Measurements from ENCODE around the gene CASP12. TPM values are rescaled to one million over a fixed set of nuclear protein-coding genes. Genes with fewer than 3 reads are reported as not detected.
"Not testable (repeated sequence)": the region's sequence is repeated elsewhere in the genome, so short reads cannot be mapped to it uniquely, and the experiment has no call there.

The CASP12 gene
- total RNA-seq, result not detected in 2 replicates

DNA sequence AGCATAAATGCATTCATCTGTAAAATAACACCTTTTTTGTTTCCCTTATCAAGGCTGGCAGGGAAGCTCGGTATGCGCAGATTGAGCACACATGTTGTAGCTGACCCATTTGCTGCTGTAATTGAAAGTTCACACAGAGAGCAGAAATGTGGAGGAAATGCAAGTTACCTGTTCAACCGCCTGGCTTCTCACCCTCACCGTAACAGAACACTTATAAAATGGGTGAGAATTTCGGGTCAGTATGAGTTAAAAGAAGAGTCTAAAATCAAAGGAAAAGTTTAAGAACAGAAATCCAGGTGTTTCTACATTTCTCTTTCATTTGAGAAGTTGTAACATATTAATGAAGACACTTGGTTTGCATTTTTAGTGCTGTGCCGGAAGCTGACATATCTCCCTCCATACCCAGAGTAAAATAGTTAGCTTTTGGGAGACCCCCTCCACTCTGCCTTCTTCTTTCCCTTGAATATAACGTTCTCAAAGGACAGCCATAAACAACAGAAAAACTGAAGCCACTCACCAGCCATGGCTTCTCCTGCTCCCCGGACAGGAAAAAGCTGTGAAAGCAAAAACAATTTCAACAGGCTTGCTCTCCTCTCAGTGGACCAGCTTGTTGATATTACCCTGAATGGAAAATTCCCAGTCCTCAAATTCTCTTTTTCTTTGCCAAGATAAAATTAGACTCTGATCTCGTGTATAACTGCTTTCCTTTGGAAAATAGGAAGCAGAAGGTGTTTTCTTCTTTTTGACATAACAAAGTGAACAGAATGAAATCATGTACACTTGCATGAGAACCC lies at the start of gene CASP12:
CASP12 (minus strand) TSS at position 570 of the 794 bp plus-strand sequence.
- intact Hi-C loops (cut with micrococcal nuclease), result no loop called here
- H3K36me3 Mint-ChIP-seq (ENCODE audit: low read depth), result peaks cover 3% of the 10 kb centered on the region
- peak within 1 kb of the TSS; percentile 36 for H3K27ac Mint-ChIP-seq
- DNase-seq, result no peak
- H3K4me1 Mint-ChIP-seq, result peaks cover 17% of the 10 kb centered on the region
- no peaks in the 10 kb centered on the region for H3K27me3 Mint-ChIP-seq
- H3K4me3 Mint-ChIP-seq, result peak within 1 kb of the TSS; percentile 34
- peaks cover 14% of the 10 kb centered on the region for H3K9me3 Mint-ChIP-seq

DNA sequence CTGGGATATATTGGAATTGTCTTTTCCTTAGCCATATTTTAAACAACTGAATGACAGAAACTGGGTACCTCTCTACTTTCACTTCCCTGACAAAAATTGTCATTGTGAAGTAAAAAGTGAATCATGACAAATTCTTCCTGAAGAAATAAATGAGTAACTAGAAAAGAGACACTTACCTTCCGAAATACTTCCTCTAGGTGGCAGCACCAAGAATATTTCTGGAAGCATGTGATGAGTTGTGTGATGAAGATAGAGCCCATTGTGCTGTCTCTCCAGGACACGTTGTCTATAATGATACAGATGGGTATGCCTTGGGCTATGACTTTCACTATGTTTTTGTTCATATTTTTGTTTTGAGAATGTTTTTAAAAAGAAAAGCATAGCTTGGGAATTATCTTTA lies 48.6 kb upstream of the CASP12 start:
- peak; percentile 80 for DNase-seq
- no peak overlapping the region for H3K27ac Mint-ChIP-seq

DNA sequence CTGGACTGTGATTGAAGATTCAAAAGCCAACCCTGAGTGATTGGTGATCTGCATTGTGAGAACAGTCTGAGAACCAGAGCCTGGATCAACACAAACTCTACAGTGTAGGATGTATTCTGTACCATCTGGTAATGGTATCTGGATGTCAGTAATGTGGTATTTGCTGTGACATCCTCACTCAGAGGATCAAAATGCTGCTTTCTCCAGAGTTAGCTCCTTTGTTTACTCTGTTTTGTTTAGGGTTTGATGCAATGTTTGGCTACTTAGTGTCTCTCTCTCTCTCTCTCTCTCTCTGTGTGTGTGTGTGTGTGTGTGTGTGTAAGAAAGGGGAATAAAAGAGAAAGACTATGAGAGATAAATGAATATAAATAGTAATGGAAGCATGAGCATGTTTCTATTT lies 45.8 kb upstream of the CASP12 start:
- no peak for DNase-seq
- H3K4me3 Mint-ChIP-seq, result no peak overlapping the region
- peaks cover 2% of the 10 kb centered on the region for H3K27me3 Mint-ChIP-seq
- H3K27ac Mint-ChIP-seq, result no peak overlapping the region
- H3K9me3 Mint-ChIP-seq, result no peaks in the 10 kb centered on the region
- H3K36me3 Mint-ChIP-seq (ENCODE audit: low read depth), result peaks cover 66% of the 10 kb centered on the region
- intact Hi-C loops (cut with micrococcal nuclease), result no loop called here
- H3K4me1 Mint-ChIP-seq, result peaks cover 8% of the 10 kb centered on the region

More for the DNA sequence above, 48.6 kb upstream of the CASP12 start:
- Mint-ChIP-seq H3K9me3 (no peaks in the 10 kb centered on the region), H3K4me3 (no peak overlapping the region), H3K36me3 (ENCODE audit: low read depth) (peaks cover 87% of the 10 kb centered on the region), H3K4me1 (peaks cover 8% of the 10 kb centered on the region), H3K27me3 (no peaks in the 10 kb centered on the region)
- intact Hi-C loops (cut with micrococcal nuclease), result loop anchor here (1.0 kb wide), 1 partner anchor 21 kb away; the partner anchor contains the start of gene CASP4

DNA sequence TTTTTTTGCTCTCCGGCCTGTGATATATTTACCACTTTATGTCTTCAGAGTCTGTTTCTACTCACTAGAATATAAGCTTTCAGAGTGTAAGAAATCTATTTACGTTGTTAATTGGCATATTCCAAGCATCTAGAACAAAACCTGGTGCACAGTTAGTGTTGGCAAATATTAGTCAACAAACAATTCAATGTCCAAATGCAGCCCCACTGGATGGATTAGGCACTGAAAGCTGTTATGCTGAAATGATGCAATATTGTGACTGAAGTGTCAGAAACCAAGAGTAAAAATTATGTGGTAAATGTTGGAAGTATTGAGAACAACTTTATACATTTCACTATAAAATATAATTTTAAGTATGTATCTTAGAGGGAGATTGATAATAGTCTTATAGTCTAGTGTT lies 45.3 kb upstream of the CASP12 start:
- peaks cover 8% of the 10 kb centered on the region for H3K4me1 Mint-ChIP-seq
- intact Hi-C loops (cut with micrococcal nuclease), result no loop called here
- H3K4me3 Mint-ChIP-seq, result no peak overlapping the region
- no peaks in the 10 kb centered on the region for H3K9me3 Mint-ChIP-seq
- H3K36me3 Mint-ChIP-seq (ENCODE audit: low read depth), result peaks cover 61% of the 10 kb centered on the region
- peaks cover 2% of the 10 kb centered on the region for H3K27me3 Mint-ChIP-seq
- H3K27ac Mint-ChIP-seq, result no peak overlapping the region
- no peak for DNase-seq

DNA sequence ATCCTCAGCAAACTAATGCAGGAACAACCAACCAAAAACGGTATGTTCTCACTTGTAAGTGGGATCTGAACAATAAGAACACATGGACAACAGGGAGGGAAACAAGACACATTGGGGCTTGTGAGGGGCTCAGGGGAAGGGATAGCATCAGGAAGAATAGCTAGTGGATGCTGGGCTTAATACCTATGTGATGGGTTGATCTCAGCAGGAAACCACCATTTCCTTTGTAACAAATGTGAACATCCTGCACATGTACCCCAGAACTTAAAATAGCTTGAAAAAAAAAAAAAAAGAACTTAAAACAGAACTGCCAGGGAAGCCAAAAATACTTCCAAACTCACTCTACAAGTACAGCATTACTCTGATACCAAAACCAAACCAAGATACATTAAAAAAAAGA lies 36.3 kb upstream of the CASP12 start:
- Mint-ChIP-seq H3K27me3 (peaks cover 21% of the 10 kb centered on the region), H3K36me3 (ENCODE audit: low read depth) (peaks cover 22% of the 10 kb centered on the region), H3K4me1 (peaks cover 13% of the 10 kb centered on the region), H3K4me3 (peak overlapping the region; percentile 49), H3K9me3 (peaks cover 30% of the 10 kb centered on the region), H3K27ac (no peak overlapping the region)
- intact Hi-C loops (cut with micrococcal nuclease), result no loop called here
- DNase-seq, result peak; percentile 59

DNA sequence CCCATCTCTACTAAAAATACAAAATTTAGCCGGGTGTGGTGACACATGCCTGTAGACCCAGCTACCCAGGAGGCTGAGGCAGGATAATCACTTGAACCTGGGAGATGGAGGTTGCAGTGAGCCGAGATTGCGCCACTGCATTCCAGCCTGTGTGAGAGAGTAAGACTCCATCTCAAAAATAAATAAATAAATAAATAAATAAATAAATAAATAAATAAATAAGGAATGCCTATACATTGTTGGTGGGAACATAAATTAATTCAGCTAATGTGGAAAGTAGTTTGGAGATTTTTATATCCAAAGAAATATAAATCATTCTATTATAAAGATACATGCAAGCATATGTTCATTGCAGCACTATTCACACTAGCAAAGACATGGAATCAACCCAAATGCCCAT lies 35.8 kb upstream of the CASP12 start:
- Mint-ChIP-seq H3K27me3 (peaks cover 21% of the 10 kb centered on the region), H3K36me3 (ENCODE audit: low read depth) (peaks cover 25% of the 10 kb centered on the region), H3K4me3 (peak overlapping the region; percentile 49), H3K9me3 (peaks cover 33% of the 10 kb centered on the region), H3K4me1 (peaks cover 13% of the 10 kb centered on the region)
- H3K27ac Mint-ChIP-seq; DNase-seq; intact Hi-C loops (cut with micrococcal nuclease): not testable (repeated sequence)

DNA sequence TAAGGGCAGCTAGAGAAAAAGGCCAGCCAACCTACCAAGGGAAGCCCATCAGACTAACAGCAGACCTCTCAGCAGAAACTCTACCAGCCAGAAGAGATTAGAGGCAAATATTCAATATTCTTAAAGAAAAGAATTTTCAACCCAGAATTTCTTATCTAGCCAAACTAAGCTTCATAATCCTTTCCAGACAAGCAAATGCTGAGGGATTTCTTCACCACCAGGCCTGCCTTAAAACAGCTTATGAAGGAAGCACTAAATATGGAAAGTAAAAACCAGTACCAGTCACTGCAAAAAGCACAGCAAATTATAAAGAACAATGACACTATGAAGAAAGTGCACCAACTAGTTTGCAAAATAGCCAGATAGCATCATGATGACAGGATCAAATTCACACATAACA lies 30.6 kb upstream of the CASP12 start:
- peaks cover 50% of the 10 kb centered on the region for H3K9me3 Mint-ChIP-seq
- peaks cover 19% of the 10 kb centered on the region for H3K27me3 Mint-ChIP-seq
- no peak overlapping the region for H3K27ac Mint-ChIP-seq
- no peaks in the 10 kb centered on the region for H3K4me1 Mint-ChIP-seq
- no peak for DNase-seq
- H3K36me3 Mint-ChIP-seq (ENCODE audit: low read depth), result peaks cover 30% of the 10 kb centered on the region
- no peak overlapping the region for H3K4me3 Mint-ChIP-seq
- intact Hi-C loops (cut with micrococcal nuclease), result no loop called here

DNA sequence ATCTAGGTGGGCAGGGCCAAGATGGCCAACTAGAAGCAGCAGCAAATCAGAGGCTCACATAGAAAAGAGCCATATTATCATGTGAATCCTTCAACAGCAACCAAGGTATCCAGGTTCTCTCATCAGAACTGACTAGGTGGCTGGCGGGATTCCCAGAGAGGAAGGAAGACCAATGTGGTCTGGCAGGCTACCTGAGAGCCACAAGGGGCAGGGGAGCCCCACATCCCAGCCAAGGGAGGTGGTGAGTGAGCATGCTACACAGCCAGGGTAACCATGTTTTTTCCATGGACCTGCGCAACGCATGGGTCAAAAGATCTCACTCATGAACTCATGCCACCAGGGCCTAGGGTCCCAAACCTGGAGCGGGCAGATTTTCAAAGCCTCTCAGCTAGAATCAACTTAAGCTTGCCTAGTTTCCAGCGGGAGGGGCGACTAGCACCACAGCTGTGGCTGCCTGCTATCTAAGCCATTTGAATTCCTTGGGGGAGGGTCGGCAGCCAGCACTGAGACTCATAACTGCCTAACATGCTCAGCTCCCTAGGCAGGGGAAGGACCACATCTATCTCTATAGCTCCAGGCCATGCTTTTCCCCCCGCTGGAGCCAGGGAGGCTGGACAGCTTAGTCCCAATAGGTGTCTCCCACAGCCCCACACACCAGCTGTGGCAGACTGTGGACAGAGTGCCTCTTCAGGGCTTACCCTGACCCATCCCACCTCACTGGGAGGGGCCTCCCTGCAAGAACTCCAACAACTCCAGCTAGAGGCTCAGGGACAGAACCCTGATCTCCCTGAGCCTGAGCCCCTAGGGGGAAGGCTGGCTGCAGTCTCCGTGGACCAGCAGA lies 28.7 kb upstream of the CASP12 start:
- intact Hi-C loops (cut with micrococcal nuclease), result no loop called here
- no peak for DNase-seq
- Mint-ChIP-seq H3K36me3 (ENCODE audit: low read depth) (peaks cover 26% of the 10 kb centered on the region), H3K27ac (no peak overlapping the region), H3K4me1 (no peaks in the 10 kb centered on the region), H3K9me3 (peaks cover 51% of the 10 kb centered on the region), H3K27me3 (peaks cover 19% of the 10 kb centered on the region), H3K4me3 (no peak overlapping the region)

DNA sequence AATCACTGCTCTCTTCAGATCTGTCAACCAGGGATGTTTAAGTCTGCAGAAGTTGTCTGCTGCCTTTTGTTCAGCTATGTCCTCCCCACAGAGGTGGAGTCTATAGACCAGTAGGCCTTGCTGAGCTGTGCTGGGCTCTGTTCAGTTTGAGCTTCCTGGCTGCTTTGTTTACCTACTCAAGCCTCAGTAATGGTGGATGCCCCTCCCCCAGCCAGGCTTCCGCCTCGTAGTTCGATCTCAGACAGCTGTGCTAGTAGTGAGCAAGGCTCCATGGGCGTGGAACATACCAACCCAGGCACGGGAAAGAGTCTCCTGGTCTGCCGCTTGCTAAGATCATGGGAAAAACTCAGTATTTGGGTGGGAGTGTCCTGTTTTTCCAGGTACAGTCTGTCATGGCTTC lies 27.6 kb upstream of the CASP12 start:
- H3K4me1 Mint-ChIP-seq, result no peaks in the 10 kb centered on the region
- H3K36me3 Mint-ChIP-seq (ENCODE audit: low read depth), result peaks cover 22% of the 10 kb centered on the region
- peak overlapping the region; percentile 10 for H3K27ac Mint-ChIP-seq
- H3K9me3 Mint-ChIP-seq, result peaks cover 44% of the 10 kb centered on the region
- DNase-seq, result no peak
- no peak overlapping the region for H3K4me3 Mint-ChIP-seq
- intact Hi-C loops (cut with micrococcal nuclease), result no loop called here
- peaks cover 11% of the 10 kb centered on the region for H3K27me3 Mint-ChIP-seq

DNA sequence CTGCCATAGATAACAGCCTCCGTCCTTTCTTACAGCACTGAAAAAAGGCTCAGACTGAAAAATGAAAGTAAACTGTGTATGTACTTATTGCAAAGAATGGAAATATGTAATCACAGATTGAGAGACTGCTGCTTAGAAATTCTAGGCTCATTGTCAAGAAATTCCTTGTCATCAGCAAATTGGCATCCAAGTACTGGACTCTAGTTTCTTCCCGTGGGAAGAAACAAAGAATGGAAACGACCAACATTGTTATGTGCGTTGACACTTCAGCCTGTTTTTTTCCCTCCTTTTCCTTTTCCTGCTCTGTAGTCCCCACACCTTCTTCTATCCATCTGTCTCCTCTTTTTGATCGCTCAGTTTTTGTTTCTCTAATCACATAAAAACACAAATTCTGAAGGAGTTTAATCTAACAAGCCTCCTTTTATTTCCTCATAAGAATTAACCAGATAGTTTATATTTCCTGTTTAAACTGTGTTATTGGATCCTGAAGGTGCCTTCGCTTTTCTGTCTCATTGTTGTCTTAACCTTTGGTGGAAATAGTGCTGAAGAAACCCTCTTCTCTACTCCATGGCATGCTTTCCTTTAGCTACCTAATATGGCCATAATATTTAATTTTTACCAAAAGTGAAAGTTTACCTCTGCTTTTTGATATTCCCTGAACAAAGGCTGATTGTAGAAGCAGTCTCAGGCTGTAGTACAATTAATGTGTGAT lies 20.0 kb upstream of the CASP12 start:
- Mint-ChIP-seq H3K36me3 (ENCODE audit: low read depth) (peaks cover 1% of the 10 kb centered on the region), H3K27ac (peak overlapping the region; percentile 79), H3K4me3 (peak overlapping the region; percentile 81), H3K4me1 (peaks cover 35% of the 10 kb centered on the region), H3K9me3 (peaks cover 6% of the 10 kb centered on the region), H3K27me3 (no peaks in the 10 kb centered on the region)
- intact Hi-C loops (cut with micrococcal nuclease), result loop anchor here (5.0 kb wide), 1 partner anchor 49 kb away; the partner anchor contains the start of gene CASP4
- DNase-seq, result peak; percentile 68

DNA sequence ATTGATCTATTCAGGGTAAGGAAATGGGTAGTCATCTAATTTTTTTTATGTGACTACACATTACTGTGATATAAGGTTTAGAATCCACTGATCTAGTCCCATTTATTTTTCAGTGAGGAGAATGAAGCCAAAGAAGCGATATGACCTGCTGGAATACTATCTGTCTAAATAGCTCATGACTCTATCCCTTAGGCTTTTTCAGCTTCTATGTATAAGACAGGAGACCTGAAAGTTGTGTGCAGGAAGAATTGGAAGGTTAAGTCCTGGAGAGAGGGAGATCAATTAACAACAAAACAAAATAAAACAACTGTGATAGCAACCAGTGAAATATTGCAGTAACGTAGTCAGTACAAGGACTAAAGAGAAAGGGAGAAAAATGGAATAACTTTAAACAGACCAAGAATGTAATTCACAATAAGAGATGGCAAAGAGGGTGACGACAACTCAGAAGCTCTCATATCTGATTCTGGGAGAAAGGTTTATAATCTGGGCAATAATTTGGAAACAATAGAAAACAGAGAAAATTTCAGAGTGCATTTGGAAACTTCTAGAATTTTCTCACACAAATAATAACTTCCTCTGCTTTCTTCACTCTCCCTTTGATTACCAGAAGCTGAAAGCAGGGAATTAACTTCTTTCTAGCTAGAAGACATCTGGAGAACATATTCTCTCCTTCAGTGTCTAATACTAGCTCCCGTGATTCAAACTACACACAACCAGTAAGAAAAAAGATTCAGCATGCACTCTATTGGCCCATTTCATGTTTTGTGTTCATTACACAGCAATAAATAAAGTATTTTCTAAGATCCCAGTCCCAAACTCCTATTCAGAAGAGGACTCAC lies 19.2 kb upstream of the CASP12 start:
- Mint-ChIP-seq H3K27me3 (no peaks in the 10 kb centered on the region), H3K4me1 (peaks cover 36% of the 10 kb centered on the region), H3K9me3 (peaks cover 6% of the 10 kb centered on the region), H3K4me3 (peak overlapping the region; percentile 81), H3K27ac (peak overlapping the region; percentile 79), H3K36me3 (ENCODE audit: low read depth) (peaks cover 1% of the 10 kb centered on the region)
- intact Hi-C loops (cut with micrococcal nuclease), result loop anchor here (5.0 kb wide), 1 partner anchor 50 kb away; the partner anchor contains the start of gene CASP4
- DNase-seq, result no peak

DNA sequence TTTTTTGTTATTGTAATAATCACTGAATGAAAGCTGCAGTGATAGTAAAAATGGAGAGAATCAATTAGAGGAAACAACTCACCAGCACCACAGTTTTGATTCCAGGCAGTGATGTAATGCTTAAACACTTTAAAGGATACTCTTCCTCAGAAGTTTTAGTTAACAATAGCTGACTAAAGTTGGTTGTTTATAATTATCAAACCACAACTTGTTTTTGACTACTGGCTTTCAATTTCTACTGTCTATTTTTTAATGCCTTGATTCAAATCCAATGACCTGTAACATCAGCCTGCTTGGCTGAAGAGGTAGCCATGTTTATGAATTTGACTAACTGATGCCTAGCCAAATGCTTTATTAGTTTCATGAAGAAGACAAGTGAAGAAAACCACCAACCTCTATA lies 18.2 kb upstream of the CASP12 start:
- intact Hi-C loops (cut with micrococcal nuclease), result loop anchor here (5.0 kb wide), 1 partner anchor 51 kb away; the partner anchor contains the start of gene CASP4
- Mint-ChIP-seq H3K27me3 (no peaks in the 10 kb centered on the region), H3K9me3 (no peaks in the 10 kb centered on the region), H3K27ac (peak overlapping the region; percentile 42), H3K4me1 (peaks cover 36% of the 10 kb centered on the region), H3K36me3 (ENCODE audit: low read depth) (peaks cover 1% of the 10 kb centered on the region), H3K4me3 (peak overlapping the region; percentile 81)
- DNase-seq, result no peak

DNA sequence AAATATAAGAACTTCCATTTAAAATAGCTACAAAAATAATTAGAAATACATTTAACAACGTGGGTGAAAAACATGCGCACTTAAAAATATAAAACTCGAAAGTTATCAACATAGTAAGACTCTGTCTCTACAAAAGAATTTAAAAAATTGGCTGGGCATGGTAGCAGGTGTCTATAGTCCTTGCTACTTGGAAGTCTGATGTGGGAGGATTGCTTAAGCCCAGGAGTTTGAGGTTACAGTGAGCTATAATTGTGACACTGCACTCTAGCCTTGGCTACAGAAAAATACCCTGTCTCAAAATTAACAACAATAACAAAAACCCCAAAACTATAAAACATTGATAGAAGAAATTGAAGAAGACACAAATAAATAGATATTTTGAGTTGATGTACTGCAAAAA lies 13.8 kb upstream of the CASP12 start:
- peaks cover 20% of the 10 kb centered on the region for H3K4me1 Mint-ChIP-seq
- peaks cover 2% of the 10 kb centered on the region for H3K36me3 Mint-ChIP-seq (ENCODE audit: low read depth)
- no peak overlapping the region for H3K27ac Mint-ChIP-seq
- no peak overlapping the region for H3K4me3 Mint-ChIP-seq
- no peak for DNase-seq
- H3K9me3 Mint-ChIP-seq, result no peaks in the 10 kb centered on the region
- intact Hi-C loops (cut with micrococcal nuclease), result no loop called here
- no peaks in the 10 kb centered on the region for H3K27me3 Mint-ChIP-seq
